Muscle of leg (tissue), 16 donors: Measurements from ENCODE around the gene MRPL27. TPM values are rescaled to one million over a fixed set of nuclear protein-coding genes. Genes with fewer than 3 reads are reported as not detected.
A peak's percentile ranks its signal among the peaks of the same experiment; 100 is the strongest.
"Not testable (repeated sequence)": the region's sequence is repeated elsewhere in the genome, so short reads cannot be mapped to it uniquely, and the experiment has no call there.

ENCODE experiments used
- DNase-seq: peaks from one replicate; pipeline ENCODE4 v3.0.0; 2013
- H3K27ac ChIP-seq: one replicate; pipeline ENCODE4 v1.5.1; 2013; ENCODE audit warnings: mild to moderate bottlenecking, low read length, control low read depth
- H3K27me3 ChIP-seq: one replicate; pipeline ENCODE4 v1.6.1; 2013; ENCODE audit warnings: low read length; ENCODE audit not compliant: control insufficient read depth, insufficient read depth
- H3K36me3 ChIP-seq: one replicate; pipeline ENCODE4 v1.6.1; 2013; ENCODE audit warnings: low read length; ENCODE audit not compliant: control insufficient read depth, insufficient read depth
- H3K4me1 ChIP-seq: one replicate; pipeline ENCODE4 v1.6.1; 2013; ENCODE audit warnings: low read length; ENCODE audit not compliant: control insufficient read depth, insufficient read depth
- H3K4me3 ChIP-seq: one replicate; pipeline ENCODE4 v1.5.1; 2013; ENCODE audit warnings: low read length, control low read depth
- H3K9me3 ChIP-seq: replicated peaks from 2 replicates; pipeline ENCODE4 v1.6.1; 2013; ENCODE audit warnings: low read depth, low read length; ENCODE audit not compliant: control insufficient read depth
- WGBS: methylation state at CpG from one replicate; pipeline ENCODE4 v1.1.5; 2013; ENCODE audit warnings: missing lambda C conversion rate; ENCODE audit not compliant: insufficient coverage; 5-methylcytosine and 5-hydroxymethylcytosine counted together
- long read RNA-seq, 11 donors: transcript quantifications; one replicate each; lab custom pipeline, GENCODE V29; 2026
- polyA plus RNA-seq, 8 donors: library from polyadenylated mRNA; unstranded; fragments of 120-200 nt; gene quantifications; one replicate each; pipeline versions ENCODE4 v1.2.1 to v1.2.3, GENCODE V29; 2013; ENCODE audit warnings: inconsistent platforms in 1 of 8, low replicate concordance in 1 of 8; ENCODE audit not compliant: insufficient read length in 8 of 8, insufficient read depth in 1 of 8
- total RNA-seq: library from RNA; stranded (reverse); fragments of 120-200 nt; gene quantifications from one replicate; pipeline ENCODE4 v1.2.4, GENCODE V29; 2013

MRPL27 gene
- 81.5 TPM for total RNA-seq
- polyA plus RNA-seq = 10 to 100 TPM; 52.4 to 67.0 (median 60.5) TPM
- long read RNA-seq, donor 1, transcript MRPL27-201 (4 exons, 716 nt) = major isoform, 26 of 33 reads
- long read RNA-seq, donor 1, partial matches to known transcripts = 7 of 33 reads
- long read RNA-seq, donor 1, other reads (novel, unspliced or antisense) = 0 of 33 reads
- long read RNA-seq, donor 2, partial matches to known transcripts = 0 of 2 reads
- long read RNA-seq, donor 2, other reads (novel, unspliced or antisense) = 0 of 2 reads
- long read RNA-seq, donor 3, transcript MRPL27-201 (4 exons, 716 nt) = major isoform, 47 of 69 reads
- long read RNA-seq, donor 3, partial matches to known transcripts = 21 of 69 reads
- long read RNA-seq, donor 3, other reads (novel, unspliced or antisense) = 0 of 69 reads
- long read RNA-seq, donor 4, transcript MRPL27-201 (4 exons, 716 nt) = major isoform, 23 of 35 reads
- long read RNA-seq, donor 4, partial matches to known transcripts = 7 of 35 reads
- long read RNA-seq, donor 4, other reads (novel, unspliced or antisense) = 0 of 35 reads
- long read RNA-seq, donor 5, transcript MRPL27-201 (4 exons, 716 nt) = major isoform, 83 of 133 reads
- long read RNA-seq, donor 5, partial matches to known transcripts = 45 of 133 reads
- long read RNA-seq, donor 5, other reads (novel, unspliced or antisense) = 0 of 133 reads
- long read RNA-seq, donor 6, transcript MRPL27-202 (3 exons, 2,441 nt) = minor isoform, 9 of 106 reads
- long read RNA-seq, donor 6, transcript MRPL27-201 (4 exons, 716 nt) = major isoform, 70 of 106 reads
- long read RNA-seq, donor 6, partial matches to known transcripts = 27 of 106 reads
- long read RNA-seq, donor 6, other reads (novel, unspliced or antisense) = 0 of 106 reads
- long read RNA-seq, donor 7, transcript MRPL27-201 (4 exons, 716 nt) = major isoform, 62 of 90 reads
- long read RNA-seq, donor 7, partial matches to known transcripts = 24 of 90 reads
- long read RNA-seq, donor 7, other reads (novel, unspliced or antisense) = 0 of 90 reads
- long read RNA-seq, donor 8, transcript MRPL27-201 (4 exons, 716 nt) = major isoform, 28 of 35 reads
- long read RNA-seq, donor 8, partial matches to known transcripts = 6 of 35 reads
- long read RNA-seq, donor 8, other reads (novel, unspliced or antisense) = 0 of 35 reads
- long read RNA-seq, donor 9, transcript MRPL27-201 (4 exons, 716 nt) = major isoform, 40 of 63 reads
- long read RNA-seq, donor 9, partial matches to known transcripts = 19 of 63 reads
- long read RNA-seq, donor 9, other reads (novel, unspliced or antisense) = 0 of 63 reads
- long read RNA-seq, donor 10, transcript MRPL27-201 (4 exons, 716 nt) = major isoform, 38 of 54 reads
- long read RNA-seq, donor 10, partial matches to known transcripts = 11 of 54 reads
- long read RNA-seq, donor 10, other reads (novel, unspliced or antisense) = 0 of 54 reads
- long read RNA-seq, donor 11, transcript MRPL27-201 (4 exons, 716 nt) = major isoform, 38 of 67 reads
- long read RNA-seq, donor 11, partial matches to known transcripts = 25 of 67 reads
- long read RNA-seq, donor 11, other reads (novel, unspliced or antisense) = 0 of 67 reads

DNA sequence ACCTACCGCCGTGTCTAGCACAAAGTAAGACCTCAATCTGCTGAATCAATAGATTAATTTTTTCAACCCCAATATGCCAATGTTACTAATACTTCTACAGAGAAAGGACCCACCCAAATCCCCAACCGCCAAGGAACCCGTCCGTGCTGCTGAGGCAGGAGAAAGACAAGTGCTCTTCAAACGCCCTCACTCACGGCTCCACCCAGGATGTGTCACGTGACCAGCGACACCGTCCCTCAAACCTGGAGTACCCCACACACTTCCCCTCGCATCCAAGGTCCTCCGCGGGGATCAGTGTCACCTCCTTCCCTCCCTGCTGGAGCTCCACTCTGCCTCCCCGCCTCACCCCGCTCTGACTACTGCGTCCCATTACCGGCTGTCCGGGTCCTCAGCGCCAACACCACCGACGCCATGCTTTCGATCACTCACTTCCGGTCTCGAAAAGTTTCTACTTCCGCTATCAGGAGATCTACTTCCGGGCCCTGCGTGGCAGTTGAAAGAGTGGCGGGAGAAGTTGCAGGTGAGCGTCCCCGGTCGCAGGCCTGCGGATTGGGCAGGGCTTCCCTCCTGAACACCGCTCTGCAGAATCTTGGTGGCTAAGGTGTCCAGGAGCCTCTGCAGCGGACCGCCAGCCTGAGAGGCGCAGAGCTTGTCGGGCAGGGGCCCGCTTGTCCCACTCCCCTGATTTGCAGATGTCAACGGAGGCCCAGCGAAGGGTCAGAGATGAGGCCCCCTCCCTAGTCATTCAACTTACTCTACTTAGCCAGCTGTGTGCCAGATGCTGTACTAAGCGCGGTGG lies at the start of gene MRPL27, which contains the start of gene EME1:
TSS of gene MRPL27 (minus strand) at position 427 of the 799 bp plus-strand sequence. CDS start at position 413, 14 bp downstream.
TSS of gene EME1 (plus strand) at position 472 of the 799 bp plus-strand sequence. CDS start 1,980 bp downstream, outside the sequence.
- 0% methylated on average over 38 of the region's 42 CpGs for WGBS
- Histone ChIP-seq H3K36me3 (peaks cover 30% of the 10 kb centered on the region), H3K27me3 (no peaks in the 10 kb centered on the region), H3K9me3 (no peaks in the 10 kb centered on the region), H3K4me1 (peaks cover 14% of the 10 kb centered on the region), H3K4me3 (peak within 1 kb of the TSS; percentile 79), H3K27ac (peak within 1 kb of the TSS; percentile 94)
- peak; percentile 96 for DNase-seq

DNA sequence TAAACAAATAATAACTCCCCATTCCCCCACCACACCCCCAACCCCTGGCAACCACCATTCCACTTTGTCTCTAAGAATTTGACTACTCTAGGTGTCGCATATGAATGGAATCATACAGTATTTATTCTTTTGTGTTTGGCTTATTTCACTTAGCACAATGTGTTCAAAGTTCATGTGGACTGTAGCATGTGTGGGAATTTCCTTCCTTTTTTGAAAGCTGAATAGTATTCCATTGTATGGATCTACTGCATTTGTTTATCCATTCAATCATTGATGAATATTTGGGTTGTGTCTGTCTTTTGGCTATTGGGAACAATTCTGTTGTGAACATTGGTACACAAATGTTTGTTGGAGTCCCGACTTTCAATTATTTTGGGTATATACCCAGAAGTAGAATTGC lies 49.8 kb upstream of the MRPL27 start:
- Histone ChIP-seq H3K27ac (no peak overlapping the region), H3K4me1 (peaks cover 24% of the 10 kb centered on the region), H3K9me3 (no peaks in the 10 kb centered on the region), H3K27me3 (no peaks in the 10 kb centered on the region), H3K36me3 (no peaks in the 10 kb centered on the region), H3K4me3 (no peak overlapping the region)
- DNase-seq = no peak
- no CpG with 5 or more reads among the region's 2 CpGs for WGBS

DNA sequence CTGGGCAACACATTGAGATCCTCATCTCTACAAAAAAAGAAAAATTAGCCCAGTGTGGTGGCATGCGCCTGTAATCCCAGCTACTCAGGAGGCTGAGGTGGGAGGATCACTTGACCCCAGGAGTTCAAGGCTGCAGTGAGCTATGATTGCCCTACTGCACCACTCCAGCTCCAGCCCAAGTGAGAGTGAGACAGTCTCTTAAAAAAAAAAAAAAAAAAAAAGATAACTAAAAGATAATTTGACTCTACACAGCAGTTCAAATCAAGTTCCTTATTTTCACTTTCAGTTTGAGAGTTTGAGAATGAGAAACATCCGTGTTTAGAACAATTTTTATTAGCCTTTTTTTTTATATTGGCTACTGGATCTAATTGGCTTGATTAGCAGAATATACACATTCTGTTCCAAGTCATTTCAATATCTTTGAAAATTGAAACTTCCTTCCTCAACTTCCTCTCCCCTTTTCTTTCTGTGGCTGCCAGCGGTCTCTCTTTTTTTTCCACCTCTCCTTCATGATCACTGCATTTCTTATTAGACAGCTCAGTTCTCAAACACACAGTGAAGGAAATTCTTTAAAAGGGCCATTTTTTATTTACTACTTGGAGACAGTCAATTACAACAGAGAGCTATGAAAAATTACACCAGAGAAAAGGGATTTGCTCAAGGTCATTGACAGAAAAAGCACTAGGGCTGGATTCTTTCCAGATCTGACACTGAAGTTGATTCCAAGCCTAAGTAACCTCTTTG lies 48.5 kb upstream of the MRPL27 start:
- Histone ChIP-seq H3K27me3 (no peaks in the 10 kb centered on the region), H3K4me3 (no peak overlapping the region), H3K4me1 (peaks cover 12% of the 10 kb centered on the region), H3K27ac (peak overlapping the region; percentile 16), H3K9me3 (no peaks in the 10 kb centered on the region), H3K36me3 (no peaks in the 10 kb centered on the region)
- DNase-seq = peak; percentile 35
- WGBS = no CpG with 5 or more reads among the region's 3 CpGs

DNA sequence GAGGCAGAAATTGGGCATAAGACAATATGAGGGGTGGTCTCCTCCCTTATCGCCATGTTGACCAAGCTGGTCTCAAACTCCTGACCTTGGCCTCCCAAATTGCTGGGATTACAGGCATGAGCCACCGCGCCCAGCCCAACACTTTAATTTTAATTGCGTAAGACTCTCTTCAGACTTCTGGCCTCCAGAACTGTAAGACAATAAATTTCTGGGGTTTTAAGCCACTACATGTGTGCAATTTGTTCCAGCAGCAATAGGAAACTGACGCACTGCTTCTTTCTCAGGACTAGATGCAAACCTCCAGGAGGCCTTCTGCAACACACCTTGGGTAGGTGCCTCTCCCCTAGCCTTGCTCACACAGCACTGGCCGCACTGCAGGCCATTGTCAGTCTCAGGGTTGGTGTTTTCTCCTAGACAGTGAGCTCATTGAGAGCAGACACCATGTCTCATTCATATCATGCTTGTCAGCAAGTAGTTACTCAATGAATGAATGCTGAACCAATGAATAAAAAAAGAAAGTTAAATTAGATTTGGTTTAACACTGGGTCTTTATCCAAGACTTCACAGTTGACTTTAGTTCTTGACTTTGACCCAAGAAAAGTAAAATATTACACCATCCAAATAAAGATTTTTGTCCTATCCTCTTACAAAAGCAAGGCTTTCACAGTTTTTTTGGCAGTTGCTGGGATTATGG lies 47.6 kb upstream of the MRPL27 start:
- Histone ChIP-seq H3K4me3 (no peak overlapping the region), H3K4me1 (peaks cover 8% of the 10 kb centered on the region), H3K9me3 (no peaks in the 10 kb centered on the region), H3K36me3 (no peaks in the 10 kb centered on the region), H3K27ac (no peak overlapping the region), H3K27me3 (no peaks in the 10 kb centered on the region)
- DNase-seq = no peak
- 88% methylated on average over 2 of the region's 6 CpGs for WGBS

DNA sequence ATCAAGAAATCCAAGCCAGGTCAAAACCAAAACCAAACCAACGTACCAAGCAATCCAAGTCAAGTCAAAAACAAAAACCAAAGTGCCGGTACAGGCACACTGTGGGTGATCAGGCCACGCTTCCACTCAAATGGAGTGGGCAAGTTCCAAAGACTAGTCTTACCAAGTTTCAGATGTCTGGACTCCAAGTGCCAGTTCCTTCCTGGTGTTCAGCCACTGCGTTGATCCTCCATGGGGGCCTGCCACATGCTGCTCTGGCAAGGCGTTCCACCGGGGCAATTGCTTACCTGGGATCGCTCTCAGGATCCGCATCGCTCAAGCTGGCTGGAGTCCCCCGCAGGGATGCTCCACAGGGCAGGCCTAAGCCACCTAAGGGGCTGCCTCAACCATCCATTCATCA lies 46.6 kb upstream of the MRPL27 start:
- H3K9me3 ChIP-seq, H3K27me3 ChIP-seq, H3K27ac ChIP-seq, H3K4me1 ChIP-seq, DNase-seq, H3K4me3 ChIP-seq, H3K36me3 ChIP-seq: not testable (repeated sequence)
- 95% methylated on average over 10 of the region's 10 CpGs for WGBS

DNA sequence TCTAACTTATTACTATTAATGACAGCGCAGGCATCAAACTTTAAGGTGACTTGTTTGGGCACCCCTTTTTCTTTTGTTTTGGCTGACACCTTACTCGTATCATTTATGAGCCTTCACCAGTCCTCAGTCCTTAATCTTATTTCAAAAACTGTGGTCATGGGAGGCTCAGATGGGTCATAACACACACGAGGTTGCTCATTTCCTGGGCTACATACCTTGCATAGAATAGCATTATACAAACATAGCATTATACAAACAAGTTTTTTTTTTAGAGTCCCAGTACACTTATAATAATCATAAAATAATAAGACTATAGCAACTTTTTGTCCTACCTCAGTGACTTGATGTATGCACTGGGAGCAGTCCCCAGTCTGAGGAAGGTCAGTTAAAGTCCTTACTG lies 41.8 kb upstream of the MRPL27 start:
- DNase-seq = no peak
- Histone ChIP-seq H3K4me1 (no peaks in the 10 kb centered on the region), H3K27ac (no peak overlapping the region), H3K4me3 (no peak overlapping the region), H3K27me3 (no peaks in the 10 kb centered on the region), H3K9me3 (peaks cover 4% of the 10 kb centered on the region), H3K36me3 (no peaks in the 10 kb centered on the region)
- WGBS = 93% methylated on average over 2 of the region's 3 CpGs

DNA sequence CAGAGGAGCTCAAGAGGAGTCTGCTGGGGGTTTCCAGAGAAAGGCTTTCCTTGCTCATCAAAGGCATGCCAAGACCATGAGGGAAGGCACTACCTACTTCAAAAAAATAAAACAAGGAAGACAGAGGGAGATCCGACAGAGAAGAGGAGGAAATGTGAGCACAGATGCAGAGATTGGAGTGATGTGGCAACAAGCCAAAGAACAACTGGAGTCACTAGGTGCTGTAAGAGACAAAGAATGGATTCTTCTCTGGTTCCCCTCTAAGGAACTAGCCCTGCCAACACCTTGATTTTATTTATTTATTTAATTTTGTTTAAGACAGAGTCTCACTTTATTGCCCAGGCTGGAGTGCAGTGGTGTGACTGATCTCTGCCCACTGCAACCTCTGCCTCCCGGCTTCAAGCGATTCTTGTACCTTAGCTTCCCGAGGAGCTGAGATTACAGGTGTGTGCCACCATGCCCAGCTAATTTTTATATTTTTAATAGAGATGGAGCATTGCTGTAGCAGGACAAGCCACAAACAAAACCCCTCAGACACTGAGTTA lies 39.3 kb upstream of the MRPL27 start:
- Histone ChIP-seq H3K4me3 (no peak overlapping the region), H3K4me1 (no peaks in the 10 kb centered on the region), H3K36me3 (no peaks in the 10 kb centered on the region), H3K9me3 (peaks cover 4% of the 10 kb centered on the region), H3K27ac (no peak overlapping the region), H3K27me3 (peaks cover 2% of the 10 kb centered on the region)
- WGBS = no CpG with 5 or more reads among the region's 4 CpGs
- DNase-seq = no peak

DNA sequence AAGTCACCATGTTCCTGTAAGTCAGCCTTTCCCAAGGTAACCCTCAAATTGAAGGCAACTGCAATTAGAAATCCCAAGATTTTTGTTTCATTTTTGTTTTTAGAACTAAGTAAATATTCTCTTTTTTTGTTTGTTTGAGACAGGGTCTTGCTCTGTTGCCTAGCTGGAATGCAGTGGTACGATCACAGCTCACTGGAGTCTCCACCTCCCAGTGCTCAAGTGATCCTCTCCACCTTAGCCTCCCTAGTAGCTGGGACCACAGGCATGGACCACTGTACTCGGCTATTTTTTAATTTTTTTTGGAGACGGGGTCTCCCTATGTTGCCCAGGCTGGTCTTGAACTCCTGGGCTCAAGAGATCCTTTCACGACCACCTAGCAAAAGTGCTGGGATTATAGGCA lies 34.9 kb upstream of the MRPL27 start:
- no peak overlapping the region for H3K4me3 ChIP-seq
- H3K27me3 ChIP-seq = peaks cover 10% of the 10 kb centered on the region
- H3K9me3 ChIP-seq = peaks cover 4% of the 10 kb centered on the region
- WGBS = 55% methylated on average over 1 of the region's 4 CpGs
- DNase-seq = no peak
- no peak overlapping the region for H3K27ac ChIP-seq
- no peaks in the 10 kb centered on the region for H3K4me1 ChIP-seq
- H3K36me3 ChIP-seq = no peaks in the 10 kb centered on the region
